Activated T-cell treated with anti-CD3 and anti-CD28 coated beads, Interleukin-2, amount 50 U/mL, for 72 hours (primary cell): Measurements from ENCODE around the gene CD2AP. TPM values are rescaled to one million over a fixed set of nuclear protein-coding genes. Genes with fewer than 3 reads are reported as not detected.
A peak's percentile ranks its signal among the peaks of the same experiment; 100 is the strongest.

Source experiments
- ATAC-seq, 2 donors: fragments of 150-1000 bp; cut with Tn5 transposase; replicated peaks in 1 of 2; 2 replicates each; pipeline ENCODE4 v1.10.0; 2021; ENCODE audit warnings: moderate library complexity in 2 of 2, mild to moderate bottlenecking in 1 of 2
- DNase-seq, 2 donors: peaks; one replicate each; pipeline ENCODE4 v3.0.0; 2021 to 2022; ENCODE audit warnings: mixed read lengths in 1 of 2
- H3K27ac Mint-ChIP-seq: one replicate; pipeline ENCODE4 v1.8.0; 2022; ENCODE audit warnings: mild to moderate bottlenecking, moderate library complexity, mixed read lengths
- H3K27me3 Mint-ChIP-seq: one replicate; pipeline ENCODE4 v1.8.0; 2022; ENCODE audit warnings: low read depth, mixed read lengths
- H3K36me3 Mint-ChIP-seq, 2 donors: one replicate each; pipeline ENCODE4 v1.8.0; 2022; ENCODE audit warnings: mixed read lengths in 2 of 2, mild to moderate bottlenecking in 1 of 2; ENCODE audit not compliant: insufficient read depth in 2 of 2
- H3K4me1 Mint-ChIP-seq: one replicate; pipeline ENCODE4 v1.8.0; 2022; ENCODE audit warnings: low read depth, mixed read lengths
- H3K4me3 Mint-ChIP-seq, 2 donors: one replicate each; pipeline ENCODE4 v1.8.0; 2022; ENCODE audit warnings: mild to moderate bottlenecking in 2 of 2, mixed read lengths in 2 of 2, moderate library complexity in 2 of 2
- H3K9me3 Mint-ChIP-seq, 2 donors: one replicate each; pipeline ENCODE4 v1.8.0; 2022; ENCODE audit warnings: mixed read lengths in 2 of 2
- total RNA-seq, 2 donors: library from RNA; stranded (reverse); gene quantifications; one replicate each; pipeline ENCODE4 v1.2.3, GENCODE V29; 2022

CD2AP gene
- total RNA-seq, 2 donors from 2014 or later, result 29.3 to 29.5 TPM

- H3K27ac Mint-ChIP-seq, result no peak overlapping the region
Measured at GRCh38 chr6:47495207-47495606, 17.6 kb downstream of the CD2AP start.

GRCh38 chr6:47495954-47496545 lies 18.5 kb downstream of the CD2AP start:
- Mint-ChIP-seq H3K27me3 (no peaks in the 10 kb centered on the region), H3K4me3 (peak overlapping the region in 1 of 2 donors; percentile 32), H3K27ac (peak overlapping the region; percentile 14), H3K36me3 (peaks cover 0 to 1% of the 10 kb centered on the region in 2 donors), H3K9me3 (no peaks in the 10 kb centered on the region), H3K4me1 (peaks cover 60% of the 10 kb centered on the region)
- no peak for ATAC-seq
- DNase-seq, result no peak

More at GRCh38 chr6:47495207-47495606, 17.6 kb downstream of the CD2AP start:
- peaks cover 65% of the 10 kb centered on the region for H3K4me1 Mint-ChIP-seq
- no peak for ATAC-seq
- peaks cover 0 to 1% of the 10 kb centered on the region in 2 donors for H3K36me3 Mint-ChIP-seq
- H3K9me3 Mint-ChIP-seq, result no peaks in the 10 kb centered on the region
- DNase-seq, result no peak
- H3K27me3 Mint-ChIP-seq, result no peaks in the 10 kb centered on the region
- no peak overlapping the region for H3K4me3 Mint-ChIP-seq

GRCh38 chr6:47496935-47497579 lies 19.5 kb downstream of the CD2AP start:
- Mint-ChIP-seq H3K9me3 (no peaks in the 10 kb centered on the region), H3K27ac (no peak overlapping the region), H3K27me3 (no peaks in the 10 kb centered on the region), H3K4me1 (peaks cover 64% of the 10 kb centered on the region), H3K4me3 (no peak overlapping the region), H3K36me3 (peaks cover 0 to 1% of the 10 kb centered on the region in 2 donors)
- DNase-seq (no peak), ATAC-seq (no peak)

GRCh38 chr6:47502920-47503319 lies 25.3 kb downstream of the CD2AP start:
- Mint-ChIP-seq H3K9me3 (peaks cover 0 to 2% of the 10 kb centered on the region in 2 donors), H3K4me1 (peaks cover 32% of the 10 kb centered on the region), H3K27ac (no peak overlapping the region), H3K27me3 (no peaks in the 10 kb centered on the region), H3K36me3 (peaks cover 4 to 8% of the 10 kb centered on the region in 2 donors), H3K4me3 (no peak overlapping the region)
- DNase-seq (no peak), ATAC-seq (no peak)

GRCh38 chr6:47509937-47510336 lies 32.3 kb downstream of the CD2AP start:
- no peak overlapping the region for H3K4me3 Mint-ChIP-seq
- H3K27ac Mint-ChIP-seq, result no peak overlapping the region
- H3K4me1 Mint-ChIP-seq, result peaks cover 34% of the 10 kb centered on the region
- ATAC-seq (no peak), DNase-seq (no peak)
- peaks cover 2 to 4% of the 10 kb centered on the region in 2 donors for H3K9me3 Mint-ChIP-seq
- no peaks in the 10 kb centered on the region for H3K27me3 Mint-ChIP-seq
- H3K36me3 Mint-ChIP-seq, result peaks cover 15 to 53% of the 10 kb centered on the region in 2 donors

GRCh38 chr6:47512872-47513271 lies 35.3 kb downstream of the CD2AP start:
- Mint-ChIP-seq H3K36me3 (peaks cover 12 to 47% of the 10 kb centered on the region in 2 donors), H3K4me1 (peaks cover 41% of the 10 kb centered on the region), H3K9me3 (peaks cover 0 to 4% of the 10 kb centered on the region in 2 donors), H3K27me3 (no peaks in the 10 kb centered on the region), H3K4me3 (no peak overlapping the region), H3K27ac (no peak overlapping the region)
- DNase-seq (no peak), ATAC-seq (no peak)

GRCh38 chr6:47519279-47519678 lies 41.7 kb downstream of the CD2AP start:
- DNase-seq, result no peak
- peaks cover 33% of the 10 kb centered on the region for H3K4me1 Mint-ChIP-seq
- H3K36me3 Mint-ChIP-seq, result peaks cover 0 to 8% of the 10 kb centered on the region in 2 donors
- no peaks in the 10 kb centered on the region for H3K27me3 Mint-ChIP-seq
- H3K4me3 Mint-ChIP-seq, result no peak overlapping the region
- no peaks in the 10 kb centered on the region for H3K9me3 Mint-ChIP-seq
- H3K27ac Mint-ChIP-seq, result no peak overlapping the region
- no peak for ATAC-seq

- peaks cover 0 to 2% of the 10 kb centered on the region in 2 donors for H3K36me3 Mint-ChIP-seq
- H3K27ac Mint-ChIP-seq, result no peak overlapping the region
- ATAC-seq (no peak), DNase-seq (no peak)
- no peaks in the 10 kb centered on the region for H3K27me3 Mint-ChIP-seq
- peaks cover 29% of the 10 kb centered on the region for H3K4me1 Mint-ChIP-seq
- no peak overlapping the region for H3K4me3 Mint-ChIP-seq
- no peaks in the 10 kb centered on the region for H3K9me3 Mint-ChIP-seq
Measured at GRCh38 chr6:47520282-47520681, 42.7 kb downstream of the CD2AP start.

GRCh38 chr6:47521961-47522360 lies 44.4 kb downstream of the CD2AP start:
- Mint-ChIP-seq H3K9me3 (no peaks in the 10 kb centered on the region), H3K4me3 (no peak overlapping the region), H3K4me1 (peaks cover 20% of the 10 kb centered on the region), H3K36me3 (peaks cover 1 to 3% of the 10 kb centered on the region in 2 donors), H3K27me3 (no peaks in the 10 kb centered on the region), H3K27ac (no peak overlapping the region)
- ATAC-seq (no peak), DNase-seq (no peak)

- Mint-ChIP-seq H3K36me3 (peaks cover 5 to 10% of the 10 kb centered on the region in 2 donors), H3K9me3 (peaks cover 0 to 2% of the 10 kb centered on the region in 2 donors), H3K4me1 (peaks cover 10% of the 10 kb centered on the region), H3K27me3 (no peaks in the 10 kb centered on the region), H3K27ac (no peak overlapping the region), H3K4me3 (no peak overlapping the region)
- no peak for ATAC-seq
- no peak for DNase-seq
Measured at GRCh38 chr6:47524136-47524845, 46.7 kb downstream of the CD2AP start.

GRCh38 chr6:47525330-47526057 lies 47.9 kb downstream of the CD2AP start:
- Mint-ChIP-seq H3K4me1 (peaks cover 2% of the 10 kb centered on the region), H3K9me3 (peaks cover 0 to 2% of the 10 kb centered on the region in 2 donors), H3K27me3 (no peaks in the 10 kb centered on the region), H3K27ac (no peak overlapping the region), H3K36me3 (peaks cover 5 to 11% of the 10 kb centered on the region in 2 donors), H3K4me3 (no peak overlapping the region)
- no peak for ATAC-seq
- DNase-seq, result no peak

GRCh38 chr6:47527274-47527673 lies 49.7 kb downstream of the CD2AP start:
- no peaks in the 10 kb centered on the region for H3K4me1 Mint-ChIP-seq
- H3K27ac Mint-ChIP-seq, result no peak overlapping the region
- DNase-seq (no peak), ATAC-seq (no peak)
- no peak overlapping the region for H3K4me3 Mint-ChIP-seq
- H3K36me3 Mint-ChIP-seq, result peaks cover 5 to 12% of the 10 kb centered on the region in 2 donors
- peaks cover 0 to 2% of the 10 kb centered on the region in 2 donors for H3K9me3 Mint-ChIP-seq
- no peaks in the 10 kb centered on the region for H3K27me3 Mint-ChIP-seq

GRCh38 chr6:47529734-47530133 lies 52.1 kb downstream of the CD2AP start:
- H3K27ac Mint-ChIP-seq, result no peak overlapping the region
- peaks cover 6 to 13% of the 10 kb centered on the region in 2 donors for H3K36me3 Mint-ChIP-seq
- peaks cover 10% of the 10 kb centered on the region for H3K4me1 Mint-ChIP-seq
- H3K27me3 Mint-ChIP-seq, result no peaks in the 10 kb centered on the region
- peaks cover 0 to 2% of the 10 kb centered on the region in 2 donors for H3K9me3 Mint-ChIP-seq
- no peak for DNase-seq
- H3K4me3 Mint-ChIP-seq, result no peak overlapping the region
- no peak for ATAC-seq
